H9 (cell line): ENCODE measurements around the gene EFCAB14. TPM values are rescaled to one million over a fixed set of nuclear protein-coding genes. Genes with fewer than 3 reads are reported as not detected.

Experiments
- DNase-seq: peaks from one replicate; pipeline ENCODE4 v3.0.0-alpha.2; 2017
- H2AFZ ChIP-seq: one replicate; pipeline ENCODE4 v1.6.1; 2013; ENCODE audit warnings: mild to moderate bottlenecking, low read length, control low read depth, moderate library complexity
- H2AK5ac ChIP-seq: 2 replicates; pipeline ENCODE4 v1.6.1; 2013; ENCODE audit warnings: low read length, control low read depth, mixed read lengths; ENCODE audit not compliant: insufficient read length
- H2BK120ac ChIP-seq: one replicate; pipeline ENCODE4 v1.6.1; 2013; ENCODE audit warnings: low read depth, mild to moderate bottlenecking, low read length, control low read depth, inconsistent platforms; ENCODE audit not compliant: poor library complexity, severe bottlenecking
- H2BK12ac ChIP-seq: 2 replicates; pipeline ENCODE4 v1.6.1; 2013; ENCODE audit warnings: low read length, control low read depth, mixed read lengths, low read depth; ENCODE audit not compliant: insufficient read length
- H2BK15ac ChIP-seq: 2 replicates; pipeline ENCODE4 v1.6.1; 2013; ENCODE audit warnings: low read depth, low read length, control low read depth
- H2BK20ac ChIP-seq: one replicate; pipeline ENCODE4 v1.6.1; 2013; ENCODE audit warnings: low read depth, mild to moderate bottlenecking, low read length, control low read depth, inconsistent platforms; ENCODE audit not compliant: poor library complexity, severe bottlenecking
- H2BK5ac ChIP-seq: 2 replicates; pipeline ENCODE4 v1.6.1; 2013; ENCODE audit warnings: low read length, control low read depth, mixed read lengths; ENCODE audit not compliant: insufficient read length
- H3K14ac ChIP-seq: 2 replicates; pipeline ENCODE4 v1.6.1; 2013; ENCODE audit warnings: low read length, control low read depth; ENCODE audit not compliant: insufficient read depth
- H3K18ac ChIP-seq: 2 replicates; pipeline ENCODE4 v1.6.1; 2013; ENCODE audit warnings: low read depth, mild to moderate bottlenecking, mixed read lengths, low read length, control low read depth; ENCODE audit not compliant: insufficient read length
- H3K23ac ChIP-seq: 2 replicates; pipeline ENCODE4 v1.6.1; 2013; ENCODE audit warnings: low read length, control low read depth, mixed read lengths, low read depth; ENCODE audit not compliant: insufficient read length
- H3K23me2 ChIP-seq: 2 replicates; pipeline ENCODE4 v1.6.1; 2013; ENCODE audit warnings: low read depth, mild to moderate bottlenecking, mixed read lengths, low read length, control low read depth; ENCODE audit not compliant: insufficient read length, poor library complexity, severe bottlenecking
- H3K27ac ChIP-seq: 2 replicates; pipeline ENCODE4 v1.5.1; 2013; ENCODE audit warnings: low read length, control low read depth, mixed read lengths, low read depth; ENCODE audit not compliant: insufficient read length
- H3K27me3 ChIP-seq: 2 replicates; pipeline ENCODE4 v1.6.1; 2013; ENCODE audit warnings: low read length, control low read depth, inconsistent platforms; ENCODE audit not compliant: insufficient read depth
- H3K4ac ChIP-seq: 2 replicates; pipeline ENCODE4 v1.6.1; 2013; ENCODE audit warnings: low read depth, mild to moderate bottlenecking, control low read depth, inconsistent platforms, low read length, moderate library complexity
- H3K4me1 ChIP-seq: 2 replicates; pipeline ENCODE4 v1.6.1; 2013; ENCODE audit warnings: low read length, control low read depth, inconsistent platforms; ENCODE audit not compliant: insufficient read depth
- H3K4me2 ChIP-seq: 2 replicates; pipeline ENCODE4 v1.6.1; 2013; ENCODE audit warnings: low read length, control low read depth, mixed read lengths; ENCODE audit not compliant: insufficient read length, insufficient read depth
- H3K56ac ChIP-seq: 2 replicates; pipeline ENCODE4 v1.6.1; 2013; ENCODE audit warnings: low read depth, mild to moderate bottlenecking, mixed read lengths, low read length, control low read depth; ENCODE audit not compliant: insufficient read length
- H3K79me1 ChIP-seq: 2 replicates; pipeline ENCODE4 v1.6.1; 2013; ENCODE audit warnings: low read depth, mild to moderate bottlenecking, moderate library complexity, low read length, control low read depth, inconsistent platforms; ENCODE audit not compliant: insufficient read depth, poor library complexity, severe bottlenecking
- H3K79me2 ChIP-seq: 2 replicates; pipeline ENCODE4 v1.6.1; 2013; ENCODE audit warnings: low read length, control low read depth, inconsistent platforms; ENCODE audit not compliant: insufficient read depth
- H3K9ac ChIP-seq: 2 replicates; pipeline ENCODE4 v1.6.1; 2013; ENCODE audit warnings: low read length, control low read depth, mixed read lengths; ENCODE audit not compliant: insufficient read length; ENCODE audit errors: extremely low read depth
- H3K9me3 ChIP-seq: one replicate; pipeline ENCODE4 v1.6.1; 2013; ENCODE audit warnings: low read depth, low read length, inconsistent platforms; ENCODE audit not compliant: control insufficient read depth
- H3T11ph ChIP-seq: one replicate; pipeline ENCODE4 v1.6.1; 2013; ENCODE audit warnings: mild to moderate bottlenecking, low read length, control low read depth, inconsistent platforms
- H4K20me1 ChIP-seq: one replicate; pipeline ENCODE4 v1.6.1; 2013; ENCODE audit not compliant: control insufficient read depth, insufficient read length, insufficient read depth
- H4K5ac ChIP-seq: 2 replicates; pipeline ENCODE4 v1.6.1; 2013; ENCODE audit warnings: low read depth, mild to moderate bottlenecking, mixed read lengths, low read length, control low read depth; ENCODE audit not compliant: insufficient read length
- H4K8ac ChIP-seq: replicated peaks from 2 replicates; pipeline ENCODE4 v1.6.1; 2013; ENCODE audit warnings: low read length, control low read depth, mixed read lengths, low read depth; ENCODE audit not compliant: insufficient read length
- H4K91ac ChIP-seq: 2 replicates; pipeline ENCODE4 v1.6.1; 2013; ENCODE audit warnings: low read depth, mild to moderate bottlenecking, moderate library complexity, mixed read lengths, low read length, control low read depth; ENCODE audit not compliant: insufficient read length
- H3K27ac Mint-ChIP-seq, 3 experiments: 2 replicates in 2 of 3; 3 replicates in 1 of 3; pipeline ENCODE4 v1.8.0; 2020 to 2021; ENCODE audit warnings: mixed read lengths in 3 of 3, mild to moderate bottlenecking in 1 of 3, moderate library complexity in 1 of 3
- H3K27me3 Mint-ChIP-seq: 2 replicates; pipeline ENCODE4 v1.8.0; 2021; ENCODE audit warnings: low read depth, mild to moderate bottlenecking, moderate library complexity, mixed read lengths
- H3K36me3 Mint-ChIP-seq, 3 experiments: 2 replicates in 2 of 3; 3 replicates in 1 of 3; pipeline ENCODE4 v1.8.0; 2020 to 2021; ENCODE audit warnings: low read depth in 3 of 3, mixed read lengths in 3 of 3; ENCODE audit not compliant: insufficient read depth in 1 of 3
- H3K4me1 Mint-ChIP-seq, 2 experiments: 2 replicates each; pipeline ENCODE4 v1.8.0; 2020; ENCODE audit warnings: mixed read lengths in 2 of 2
- H3K4me3 Mint-ChIP-seq, 2 experiments: 2 replicates in 1 of 2; 3 replicates in 1 of 2; pipeline ENCODE4 v1.8.0; 2020 to 2021; ENCODE audit warnings: mild to moderate bottlenecking in 2 of 2, mixed read lengths in 2 of 2, moderate library complexity in 1 of 2
- H3K9me3 Mint-ChIP-seq, 2 experiments: 2 replicates in 1 of 2; 3 replicates in 1 of 2; pipeline ENCODE4 v1.8.0; 2020; ENCODE audit warnings: mild to moderate bottlenecking in 2 of 2, mixed read lengths in 2 of 2, moderate library complexity in 1 of 2
- WGBS: extraction: QIAGEN DNeasy Blood & Tissue Kit; methylation state at CpG from one replicate; pipeline ENCODE4 v1.1.7; 2013; ENCODE audit warnings: missing lambda C conversion rate, low lambda C conversion rate, mixed read lengths; ENCODE audit not compliant: insufficient read length; ENCODE audit errors: extremely low coverage; 5-methylcytosine and 5-hydroxymethylcytosine counted together
- total RNA-seq: library from RNA; stranded (reverse); gene quantifications from 2 replicates; pipeline ENCODE4 v1.2.1, GENCODE V29; 2021
- TF ChIP-seq, protein P1 (sequence below): fragments of 200-600 bp; sonication (generic); conservative IDR thresholded peaks from 3 replicates; pipeline ENCODE4 v1.8.0; 2021; ENCODE audit warnings: antibody characterized with exemption, mild to moderate bottlenecking

Gene EFCAB14
- total RNA-seq, 1 experiment from 2014 or later, result 42.2 TPM

DNA sequence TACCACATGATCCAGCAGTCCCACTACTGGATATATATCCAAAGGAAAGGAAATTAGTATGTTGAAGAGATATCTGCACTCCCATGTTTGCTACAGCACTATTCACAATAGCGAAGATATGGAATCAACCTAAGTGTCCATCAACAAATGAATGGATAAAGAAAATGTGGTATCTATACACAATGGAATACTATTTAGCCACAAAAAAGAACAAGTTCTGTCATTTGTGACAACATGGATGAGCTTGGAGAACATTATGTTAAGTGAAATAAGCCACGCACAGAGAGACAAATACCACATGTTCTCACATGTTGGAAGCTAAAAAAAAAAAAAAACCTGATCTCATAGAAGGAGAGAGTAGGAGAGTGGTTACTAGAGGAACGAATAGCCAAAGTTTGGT lies 68.4 kb downstream of the EFCAB14 start:
- Histone ChIP-seq H3K27me3 (no peaks in the 10 kb centered on the region), H2BK15ac (no peak overlapping the region), H3K56ac (no peak overlapping the region), H3K27ac (no peak overlapping the region), H2AFZ (no peak overlapping the region), H2BK20ac (no peak overlapping the region), H2BK120ac (no peak overlapping the region), H3K9ac (no peak overlapping the region), H3K18ac (no peak overlapping the region), H3K79me2 (no peaks in the 10 kb centered on the region), H3K4me2 (no peak overlapping the region), H3K23ac (no peak overlapping the region), H3T11ph (no peak overlapping the region), H2AK5ac (no peak overlapping the region), H4K91ac (no peak overlapping the region), H4K20me1 (no peaks in the 10 kb centered on the region), H2BK12ac (no peak overlapping the region), H3K23me2 (no peaks in the 10 kb centered on the region), H4K8ac (no peak overlapping the region), H2BK5ac (no peak overlapping the region), H3K4me1 (no peaks in the 10 kb centered on the region), H3K4ac (no peak overlapping the region), H4K5ac (no peak overlapping the region), H3K14ac (no peak overlapping the region), H3K79me1 (no peaks in the 10 kb centered on the region), H3K9me3 (no peaks in the 10 kb centered on the region)
- H3K4me3 Mint-ChIP-seq, result no peak overlapping the region
- no peaks in the 10 kb centered on the region for H3K27me3 Mint-ChIP-seq
- no peak for DNase-seq
- WGBS, result no CpG with 5 or more reads among the region's 3 CpGs
- H3K4me1 Mint-ChIP-seq, result no peaks in the 10 kb centered on the region
- H3K27ac Mint-ChIP-seq, result no peak overlapping the region
- peaks cover 3 to 10% of the 10 kb centered on the region in 2 experiments; a peak in 3 of 5 replicates for H3K9me3 Mint-ChIP-seq
- H3K36me3 Mint-ChIP-seq, result peaks cover 34 to 71% (median 59%) of the 10 kb centered on the region in 3 experiments
- TF ChIP-seq, protein P1, sequence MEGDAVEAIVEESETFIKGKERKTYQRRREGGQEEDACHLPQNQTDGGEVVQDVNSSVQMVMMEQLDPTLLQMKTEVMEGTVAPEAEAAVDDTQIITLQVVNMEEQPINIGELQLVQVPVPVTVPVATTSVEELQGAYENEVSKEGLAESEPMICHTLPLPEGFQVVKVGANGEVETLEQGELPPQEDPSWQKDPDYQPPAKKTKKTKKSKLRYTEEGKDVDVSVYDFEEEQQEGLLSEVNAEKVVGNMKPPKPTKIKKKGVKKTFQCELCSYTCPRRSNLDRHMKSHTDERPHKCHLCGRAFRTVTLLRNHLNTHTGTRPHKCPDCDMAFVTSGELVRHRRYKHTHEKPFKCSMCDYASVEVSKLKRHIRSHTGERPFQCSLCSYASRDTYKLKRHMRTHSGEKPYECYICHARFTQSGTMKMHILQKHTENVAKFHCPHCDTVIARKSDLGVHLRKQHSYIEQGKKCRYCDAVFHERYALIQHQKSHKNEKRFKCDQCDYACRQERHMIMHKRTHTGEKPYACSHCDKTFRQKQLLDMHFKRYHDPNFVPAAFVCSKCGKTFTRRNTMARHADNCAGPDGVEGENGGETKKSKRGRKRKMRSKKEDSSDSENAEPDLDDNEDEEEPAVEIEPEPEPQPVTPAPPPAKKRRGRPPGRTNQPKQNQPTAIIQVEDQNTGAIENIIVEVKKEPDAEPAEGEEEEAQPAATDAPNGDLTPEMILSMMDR, result no peak
